Adrenal gland (tissue), 12 donors: ENCODE measurements around the gene GRXCR2. TPM values are rescaled to one million over a fixed set of nuclear protein-coding genes. Genes with fewer than 3 reads are reported as not detected.
A peak's percentile ranks its signal among the peaks of the same experiment; 100 is the strongest.

Experiments
- DNase-seq, 7 donors: peaks; one replicate each; pipeline ENCODE4 v3.0.0-alpha.2; 2019 to 2020
- H3K27ac ChIP-seq, 5 donors: fragments of 200-600 bp; sonication (generic) in 4 of 5; 1 replicate in 3 of 5; 2 replicates in 2 of 5; pipeline versions ENCODE4 v1.5.1 to v1.8.0; 2016 to 2020; ENCODE audit warnings: mild to moderate bottlenecking in 1 of 5
- H3K27me3 ChIP-seq: fragments of 200-600 bp; 2 replicates; pipeline ENCODE4 v1.8.0; 2021
- H3K36me3 ChIP-seq, 2 donors: fragments of 200-600 bp; replicated peaks in 1 of 2; 1 replicate in 1 of 2; 2 replicates in 1 of 2; pipeline versions ENCODE4 v1.5.1 to v1.8.0; 2018 to 2022
- H3K4me1 ChIP-seq, 2 donors: fragments of 200-600 bp; replicated peaks in 1 of 2; 1 replicate in 1 of 2; 2 replicates in 1 of 2; pipeline versions ENCODE4 v1.5.1 to v1.8.0; 2018 to 2021
- H3K4me3 ChIP-seq, 4 donors: fragments of 200-600 bp; sonication (generic) in 3 of 4; one replicate each; pipeline ENCODE4 v1.5.1; 2016 to 2018
- H3K9me3 ChIP-seq, 3 donors: fragments of 200-600 bp; sonication (generic) in 1 of 3; replicated peaks in 1 of 3; 1 replicate in 2 of 3; 2 replicates in 1 of 3; pipeline versions ENCODE4 v1.5.1 to v1.8.0; 2016 to 2021
- CTCF ChIP-seq, 6 experiments: fragments of 450-650 bp in 4 of 6; fragments of 200-600 bp in 2 of 6; sonication (generic) in 1 of 6; IDR thresholded peaks; 1 replicate in 5 of 6; 2 replicates in 1 of 6; pipeline versions ENCODE4 v1.5.1 to v1.8.0; 2016 to 2021; ENCODE audit warnings: antibody characterized with exemption in 6 of 6, mild to moderate bottlenecking in 2 of 6, moderate library complexity in 1 of 6
- POLR2A ChIP-seq, 2 donors: fragments of 450-650 bp; IDR thresholded peaks; one replicate each; pipeline ENCODE4 v1.6.1; 2017; ENCODE audit warnings: antibody characterized with exemption in 2 of 2, mild to moderate bottlenecking in 2 of 2, moderate library complexity in 1 of 2
- WGBS, 4 donors: extraction: QIAGEN DNeasy Blood & Tissue Kit in 2 of 4; methylation state at CpG; one replicate each; pipeline versions ENCODE4 v1.1.5 to v1.1.7; 2013 to 2017; 5-methylcytosine and 5-hydroxymethylcytosine counted together
- intact Hi-C, 2 donors: fragments of 100-400 bp; cut with DNase I; formaldehyde crosslinking; loops; one replicate each; pipeline versions ENCODE4 v1.14.1 to v1.15.0; 2022 to 2023
- polyA plus RNA-seq, 3 donors: library from polyadenylated mRNA; stranded (reverse); fragments of 200-250 nt in 2 of 3; fragments of 350-450 nt in 1 of 3; fragmentation: Illumina TruSeq in 1 of 3; extraction: RNeasy Lipid Tissue Mini Kit (QIAGEN cat#74804) in 1 of 3; gene quantifications; one replicate each; pipeline ENCODE4 v1.2.3, GENCODE V29; 2013 to 2014
- total RNA-seq, 9 donors: library from RNA; depleted of rRNA in 4 of 9; stranded (reverse); fragments of >200 nt in 4 of 9; fragments of 120-200 nt in 1 of 9; fragmentation: NEBNext Ultra II Directional in 1 of 9; extraction: Animal tissue kit (Norgen Biotek cat#: 25700) in 1 of 9; gene quantifications; one replicate each; pipeline versions ENCODE4 v1.1.0 to v1.2.4, GENCODE V29; 2013 to 2023
- donor health status: healthy with polysubstance abuse.
- donor health status: Bipolar disorder and iron deficiency.
- donor health status: DM: yes; HTN: yes; CAD: no.
- donor health status: DM: no; HTN: no; CAD: no.
- donor health status: DM: no; HTN: no; CAD: no.
- donor health status: DM: yes; HTN: yes; CAD: no.

GRXCR2 gene
- total and polyA plus RNA-seq, 12 donors: not detected

GRCh38 chr5:145854651-145855258 lies 18.1 kb downstream of the GRXCR2 start:
- H3K4me3 ChIP-seq: no peak overlapping the region
- H3K27ac ChIP-seq: no peak overlapping the region
- TF ChIP-seq CTCF (IDR thresholded peaks at IDR 0.05) (no peak), POLR2A (IDR thresholded peaks at IDR 0.05) (no peak)
- peak in 3 of 7 donors; percentile 3 to 16 (median 15) for DNase-seq
- H3K27me3 ChIP-seq: no peaks in the 10 kb centered on the region
- peaks cover 0 to 14% of the 10 kb centered on the region in 2 donors for H3K4me1 ChIP-seq
- no peaks in the 10 kb centered on the region for H3K36me3 ChIP-seq
- intact Hi-C loops: no loop called here
- H3K9me3 ChIP-seq: no peaks in the 10 kb centered on the region
- WGBS, 4 donors: 80 to 94% (median 87%) methylated on average over 2 of the region's 2 CpGs

- Histone ChIP-seq H3K4me3 (no peak overlapping the region), H3K27me3 (no peaks in the 10 kb centered on the region), H3K36me3 (no peaks in the 10 kb centered on the region), H3K27ac (no peak overlapping the region), H3K9me3 (no peaks in the 10 kb centered on the region), H3K4me1 (peaks cover 0 to 14% of the 10 kb centered on the region in 2 donors)
- intact Hi-C loops: no loop called here
- no peak for DNase-seq
- TF ChIP-seq POLR2A (IDR thresholded peaks at IDR 0.05) (no peak), CTCF (IDR thresholded peaks at IDR 0.05) (no peak)
- 96 to 100% (median 98%) methylated on average over 3 of the region's 3 CpGs for WGBS, 4 donors
Observed at GRCh38 chr5:145853781-145854376, 18.9 kb downstream of the GRXCR2 start.

GRCh38 chr5:145852990-145853389 lies 19.8 kb downstream of the GRXCR2 start:
- H3K36me3 ChIP-seq: no peaks in the 10 kb centered on the region
- H3K9me3 ChIP-seq: no peaks in the 10 kb centered on the region
- no peak for DNase-seq
- H3K4me3 ChIP-seq: no peak overlapping the region
- no peak overlapping the region for H3K27ac ChIP-seq
- no peak for TF ChIP-seq CTCF (IDR thresholded peaks at IDR 0.05)
- no peak for TF ChIP-seq POLR2A (IDR thresholded peaks at IDR 0.05)
- intact Hi-C loops: no loop called here
- peaks cover 0 to 14% of the 10 kb centered on the region in 2 donors for H3K4me1 ChIP-seq
- 84 to 93% (median 87%) methylated on average over 3 of the region's 3 CpGs for WGBS, 4 donors
- no peaks in the 10 kb centered on the region for H3K27me3 ChIP-seq

- no peaks in the 10 kb centered on the region for H3K36me3 ChIP-seq
- H3K27me3 ChIP-seq: no peaks in the 10 kb centered on the region
- no peak for DNase-seq
- intact Hi-C loops: no loop called here
- H3K4me3 ChIP-seq: no peak overlapping the region
- TF ChIP-seq POLR2A (IDR thresholded peaks at IDR 0.05): no peak
- TF ChIP-seq CTCF (IDR thresholded peaks at IDR 0.05): no peak
- no peaks in the 10 kb centered on the region for H3K4me1 ChIP-seq
- H3K9me3 ChIP-seq: no peaks in the 10 kb centered on the region
- H3K27ac ChIP-seq: no peak overlapping the region
- 63 to 80% (median 65%) methylated on average over 1 of the region's 1 CpG for WGBS, 4 donors
Observed at GRCh38 chr5:145848854-145849253, 24.0 kb downstream of the GRXCR2 start.
